ENCODE data around the gene HOXA13. TPM values are rescaled to one million over a fixed set of nuclear protein-coding genes. Genes with fewer than 3 reads are reported as not detected.

HOXA13 gene
- total and polyA plus RNA-seq, 4 donors, result 0.02 TPM; not detected in 3

DNA sequence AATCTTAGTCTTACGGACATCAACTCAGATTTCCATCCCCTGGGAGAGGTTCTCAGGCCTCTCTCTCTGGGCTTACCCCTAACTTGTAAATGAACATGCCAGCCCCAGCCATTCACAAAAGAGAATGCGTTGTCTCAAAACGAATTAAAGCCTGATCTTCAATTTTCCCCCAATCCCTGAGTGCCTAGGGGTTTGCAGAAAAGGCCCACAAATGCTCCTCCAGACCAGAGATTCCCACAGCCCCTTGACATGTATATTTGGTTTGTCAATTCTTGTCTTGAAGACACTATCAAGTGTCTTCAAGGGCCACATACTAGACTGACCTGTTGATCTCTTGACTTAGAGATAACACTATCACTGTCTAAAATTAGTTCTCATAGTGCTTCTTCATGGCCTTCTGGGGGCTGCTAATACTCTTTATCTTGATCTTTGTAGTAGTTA lies 11.9 kb upstream of the HOXA13 start:
- no peak for DNase-seq (ENCODE audit: low spot score)
- Histone ChIP-seq H3K9ac (ENCODE audit: low read depth in 1 of 2, low read length in 2 of 2) (no peak overlapping the region), H3K4me1 (ENCODE audit: control insufficient read depth in 4 of 4, insufficient read depth in 4 of 4, low read length in 3 of 4) (peaks cover 6 to 10% (median 7%) of the 10 kb centered on the region in 4 donors), H3K36me3 (ENCODE audit: control insufficient read depth in 4 of 4, insufficient read depth in 3 of 4, low read depth in 1 of 4, low read length in 3 of 4) (no peaks in the 10 kb centered on the region), H3K4me3 (ENCODE audit: low read depth in 1 of 3, low read length in 3 of 3) (no peak overlapping the region), H3K27ac (ENCODE audit: low read depth in 1 of 2, low read length in 2 of 2) (no peak overlapping the region), H3K9me3 (ENCODE audit: control insufficient read depth in 4 of 4, low read length in 3 of 4) (no peaks in the 10 kb centered on the region), H3K27me3 (ENCODE audit: control insufficient read depth in 4 of 4, insufficient read depth in 4 of 4, low read length in 3 of 4) (peaks cover 0 to 18% (median 10%) of the 10 kb centered on the region in 4 donors)
- WGBS, result 53% methylated on average over 3 of the region's 3 CpGs
- no peak for TF ChIP-seq YY1 (IDR thresholded peaks at IDR 0.05)

DNA sequence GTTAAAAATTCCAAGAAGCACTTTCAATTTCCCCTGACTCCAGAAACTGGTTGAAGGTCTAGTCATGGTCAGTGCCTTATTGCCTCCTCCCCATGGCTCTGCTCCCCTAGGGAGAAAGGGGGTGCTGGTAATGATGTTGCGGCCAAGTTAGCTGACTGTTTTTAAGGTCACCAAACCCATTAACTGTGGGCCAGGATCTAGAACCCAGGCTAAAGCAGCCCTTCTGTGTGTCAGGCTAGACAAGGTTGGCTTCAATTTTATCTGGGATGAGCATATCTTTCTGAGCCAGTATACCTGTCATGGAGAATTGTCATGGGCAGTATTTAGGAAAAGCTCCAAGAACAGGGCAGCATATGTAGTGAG lies 11.2 kb upstream of the HOXA13 start:
- no peak for TF ChIP-seq FOXA1 (IDR thresholded peaks at IDR 0.05)
- TF ChIP-seq, protein P1, sequence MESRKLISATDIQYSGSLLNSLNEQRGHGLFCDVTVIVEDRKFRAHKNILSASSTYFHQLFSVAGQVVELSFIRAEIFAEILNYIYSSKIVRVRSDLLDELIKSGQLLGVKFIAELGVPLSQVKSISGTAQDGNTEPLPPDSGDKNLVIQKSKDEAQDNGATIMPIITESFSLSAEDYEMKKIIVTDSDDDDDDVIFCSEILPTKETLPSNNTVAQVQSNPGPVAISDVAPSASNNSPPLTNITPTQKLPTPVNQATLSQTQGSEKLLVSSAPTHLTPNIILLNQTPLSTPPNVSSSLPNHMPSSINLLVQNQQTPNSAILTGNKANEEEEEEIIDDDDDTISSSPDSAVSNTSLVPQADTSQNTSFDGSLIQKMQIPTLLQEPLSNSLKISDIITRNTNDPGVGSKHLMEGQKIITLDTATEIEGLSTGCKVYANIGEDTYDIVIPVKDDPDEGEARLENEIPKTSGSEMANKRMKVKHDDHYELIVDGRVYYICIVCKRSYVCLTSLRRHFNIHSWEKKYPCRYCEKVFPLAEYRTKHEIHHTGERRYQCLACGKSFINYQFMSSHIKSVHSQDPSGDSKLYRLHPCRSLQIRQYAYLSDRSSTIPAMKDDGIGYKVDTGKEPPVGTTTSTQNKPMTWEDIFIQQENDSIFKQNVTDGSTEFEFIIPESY (IDR thresholded peaks at IDR 0.05), result no peak
- TF ChIP-seq, protein P2, sequence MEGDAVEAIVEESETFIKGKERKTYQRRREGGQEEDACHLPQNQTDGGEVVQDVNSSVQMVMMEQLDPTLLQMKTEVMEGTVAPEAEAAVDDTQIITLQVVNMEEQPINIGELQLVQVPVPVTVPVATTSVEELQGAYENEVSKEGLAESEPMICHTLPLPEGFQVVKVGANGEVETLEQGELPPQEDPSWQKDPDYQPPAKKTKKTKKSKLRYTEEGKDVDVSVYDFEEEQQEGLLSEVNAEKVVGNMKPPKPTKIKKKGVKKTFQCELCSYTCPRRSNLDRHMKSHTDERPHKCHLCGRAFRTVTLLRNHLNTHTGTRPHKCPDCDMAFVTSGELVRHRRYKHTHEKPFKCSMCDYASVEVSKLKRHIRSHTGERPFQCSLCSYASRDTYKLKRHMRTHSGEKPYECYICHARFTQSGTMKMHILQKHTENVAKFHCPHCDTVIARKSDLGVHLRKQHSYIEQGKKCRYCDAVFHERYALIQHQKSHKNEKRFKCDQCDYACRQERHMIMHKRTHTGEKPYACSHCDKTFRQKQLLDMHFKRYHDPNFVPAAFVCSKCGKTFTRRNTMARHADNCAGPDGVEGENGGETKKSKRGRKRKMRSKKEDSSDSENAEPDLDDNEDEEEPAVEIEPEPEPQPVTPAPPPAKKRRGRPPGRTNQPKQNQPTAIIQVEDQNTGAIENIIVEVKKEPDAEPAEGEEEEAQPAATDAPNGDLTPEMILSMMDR (IDR thresholded peaks at IDR 0.05; ENCODE audit: low read depth, low read length, missing input control), result no peak
- no peak for TF ChIP-seq EGR1 (IDR thresholded peaks at IDR 0.05; ENCODE audit: low read depth in 2 of 2)
- no peak for TF ChIP-seq HNF4A (conservative IDR thresholded peaks at IDR 0.05)
- TF ChIP-seq, protein P3, sequence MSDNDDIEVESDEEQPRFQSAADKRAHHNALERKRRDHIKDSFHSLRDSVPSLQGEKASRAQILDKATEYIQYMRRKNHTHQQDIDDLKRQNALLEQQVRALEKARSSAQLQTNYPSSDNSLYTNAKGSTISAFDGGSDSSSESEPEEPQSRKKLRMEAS (IDR thresholded peaks at IDR 0.05), result no peak
- TF ChIP-seq HNF4G (IDR thresholded peaks at IDR 0.05), result no peak
- no peak for TF ChIP-seq NR2F2 (IDR thresholded peaks at IDR 0.05)
- DNase-seq (ENCODE audit: low spot score), result no peak
- 78% methylated on average over 1 of the region's 1 CpG for WGBS
- H3K9me3 ChIP-seq (ENCODE audit: control insufficient read depth in 4 of 4, low read length in 3 of 4), result no peaks in the 10 kb centered on the region
- no peak overlapping the region for H3K9ac ChIP-seq (ENCODE audit: low read depth in 1 of 2, low read length in 2 of 2)
- H3K4me3 ChIP-seq (ENCODE audit: low read depth in 1 of 3, low read length in 3 of 3), result no peak overlapping the region
- peaks cover 6 to 10% (median 7%) of the 10 kb centered on the region in 4 donors for H3K4me1 ChIP-seq (ENCODE audit: control insufficient read depth in 4 of 4, insufficient read depth in 4 of 4, low read length in 3 of 4)
- no peaks in the 10 kb centered on the region for H3K36me3 ChIP-seq (ENCODE audit: control insufficient read depth in 4 of 4, insufficient read depth in 3 of 4, low read depth in 1 of 4, low read length in 3 of 4)
- no peak overlapping the region for H3K27ac ChIP-seq (ENCODE audit: low read depth in 1 of 2, low read length in 2 of 2)
- H3K27me3 ChIP-seq (ENCODE audit: control insufficient read depth in 4 of 4, insufficient read depth in 4 of 4, low read length in 3 of 4), result peaks cover 0 to 18% (median 10%) of the 10 kb centered on the region in 4 donors

DNA sequence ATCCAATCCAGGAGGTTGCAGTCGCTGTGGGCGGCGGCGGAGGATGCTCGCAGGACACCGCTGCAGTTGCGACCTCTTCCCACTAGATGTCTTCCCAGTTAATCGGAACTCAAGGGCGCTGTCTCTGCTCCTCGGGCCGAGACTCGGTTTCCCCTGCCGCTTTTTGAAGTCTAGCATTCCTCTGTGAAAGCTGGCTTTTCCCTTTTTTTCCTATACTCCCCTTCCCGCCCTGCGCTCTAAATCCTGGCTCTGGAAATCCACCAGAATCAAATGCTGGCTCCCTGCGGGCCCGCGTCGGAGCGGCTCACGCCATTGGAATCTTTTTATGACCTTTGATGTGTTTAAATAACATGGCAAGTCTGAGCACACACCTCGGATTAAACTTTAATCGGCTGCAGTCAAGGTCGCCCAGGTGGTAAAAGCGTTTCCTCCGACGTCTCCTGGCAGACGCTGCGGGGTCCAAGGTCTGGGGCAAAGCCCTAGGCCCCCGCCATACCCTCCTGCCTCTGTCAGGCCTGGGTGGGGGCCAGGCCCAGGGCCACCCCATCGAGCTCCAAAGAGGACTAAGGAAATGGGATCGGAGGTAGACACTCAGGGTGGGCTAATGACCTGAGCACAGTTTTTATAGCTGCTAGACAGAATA lies 10.7 kb upstream of the HOXA13 start:
- Histone ChIP-seq H3K9ac (ENCODE audit: low read depth in 1 of 2, low read length in 2 of 2) (no peak overlapping the region), H3K27me3 (ENCODE audit: control insufficient read depth in 4 of 4, insufficient read depth in 4 of 4, low read length in 3 of 4) (peaks cover 0 to 19% (median 12%) of the 10 kb centered on the region in 4 donors), H3K9me3 (ENCODE audit: control insufficient read depth in 4 of 4, low read length in 3 of 4) (peaks cover 0 to 2% (median 0%) of the 10 kb centered on the region in 4 donors), H3K27ac (ENCODE audit: low read depth in 1 of 2, low read length in 2 of 2) (no peak overlapping the region), H3K4me1 (ENCODE audit: control insufficient read depth in 4 of 4, insufficient read depth in 4 of 4, low read length in 3 of 4) (peaks cover 6 to 10% (median 7%) of the 10 kb centered on the region in 4 donors), H3K4me3 (ENCODE audit: low read depth in 1 of 3, low read length in 3 of 3) (peak overlapping the region in 2 of 3 donors; percentile 31 to 33), H3K36me3 (ENCODE audit: control insufficient read depth in 4 of 4, insufficient read depth in 3 of 4, low read depth in 1 of 4, low read length in 3 of 4) (no peaks in the 10 kb centered on the region)
- DNase-seq (ENCODE audit: low spot score), result no peak
- 5% methylated on average over 32 of the region's 32 CpGs for WGBS
- no peak for TF ChIP-seq HNF4G (IDR thresholded peaks at IDR 0.05)
- TF ChIP-seq, protein P2 (IDR thresholded peaks at IDR 0.05; ENCODE audit: low read depth, low read length, missing input control), result peak; percentile 76
- no peak for TF ChIP-seq EGR1 (IDR thresholded peaks at IDR 0.05; ENCODE audit: low read depth in 2 of 2)
- TF ChIP-seq YY1 (IDR thresholded peaks at IDR 0.05), result peak; percentile 78
- TF ChIP-seq HNF4A (conservative IDR thresholded peaks at IDR 0.05), result peak; percentile 67 to 75
- TF ChIP-seq SP1 (IDR thresholded peaks at IDR 0.05), result peak; percentile 35
- TF ChIP-seq, protein P4, sequence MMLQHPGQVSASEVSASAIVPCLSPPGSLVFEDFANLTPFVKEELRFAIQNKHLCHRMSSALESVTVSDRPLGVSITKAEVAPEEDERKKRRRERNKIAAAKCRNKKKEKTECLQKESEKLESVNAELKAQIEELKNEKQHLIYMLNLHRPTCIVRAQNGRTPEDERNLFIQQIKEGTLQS (IDR thresholded peaks at IDR 0.05), result no peak
- TF ChIP-seq, protein P3 (IDR thresholded peaks at IDR 0.05), result peak; percentile 26
- TF ChIP-seq, protein P1 (IDR thresholded peaks at IDR 0.05), result no peak
- TF ChIP-seq JUND (IDR thresholded peaks at IDR 0.05), result peak in 1 of 2 donors; percentile 32
- no peak for TF ChIP-seq NR2F2 (IDR thresholded peaks at IDR 0.05)
- TF ChIP-seq RAD21 (IDR thresholded peaks at IDR 0.05), result peak; percentile 73 to 81
- peak; percentile 23 to 64 for TF ChIP-seq RXRA (IDR thresholded peaks at IDR 0.05)

All from liver (tissue), 9 donors.